Esophagus muscularis mucosa (tissue), 4 donors: ENCODE measurements around the gene YPEL1. TPM values are rescaled to one million over a fixed set of nuclear protein-coding genes. Genes with fewer than 3 reads are reported as not detected.

Experiments
- DNase-seq: peaks from one replicate; pipeline ENCODE4 v3.0.0-alpha.2; 2017; ENCODE audit errors: extremely low spot score
- H3K27ac ChIP-seq, 4 donors: fragments of 200-600 bp; sonication (generic); replicated peaks in 1 of 4; 1 replicate in 3 of 4; 2 replicates in 1 of 4; pipeline ENCODE4 v1.5.1; 2016 to 2019; ENCODE audit warnings: mild to moderate bottlenecking in 1 of 4
- H3K27me3 ChIP-seq, 4 donors: fragments of 200-600 bp; sonication (generic); one replicate each; pipeline versions ENCODE4 v1.5.1 to v1.6.0; 2016 to 2019
- H3K36me3 ChIP-seq, 4 donors: fragments of 200-600 bp; sonication (generic); one replicate each; pipeline ENCODE4 v1.5.1; 2016 to 2019
- H3K4me1 ChIP-seq, 4 donors: fragments of 200-600 bp; sonication (generic); one replicate each; pipeline ENCODE4 v1.5.1; 2016 to 2019
- H3K4me3 ChIP-seq, 4 donors: fragments of 200-600 bp; sonication (generic); 1 replicate in 2 of 4; 2 replicates in 2 of 4; pipeline ENCODE4 v1.5.1; 2016 to 2019; ENCODE audit warnings: mild to moderate bottlenecking in 4 of 4, moderate library complexity in 1 of 4
- H3K9me3 ChIP-seq, 4 donors: fragments of 200-600 bp; sonication (generic); 1 replicate in 3 of 4; 2 replicates in 1 of 4; pipeline ENCODE4 v1.5.1; 2016 to 2019
- CTCF ChIP-seq, 3 experiments: fragments of 200-600 bp in 2 of 3; fragments of 450-650 bp in 1 of 3; sonication (generic) in 2 of 3; IDR thresholded peaks; one replicate each; pipeline ENCODE4 v1.5.1; 2017 to 2019; ENCODE audit warnings: antibody characterized with exemption in 3 of 3, mild to moderate bottlenecking in 2 of 3, moderate library complexity in 1 of 3
- EP300 ChIP-seq: sonication (generic); formaldehyde crosslinking; IDR thresholded peaks from one replicate; pipeline ENCODE4 v1.6.1; 2017; ENCODE audit warnings: antibody characterized with exemption
- POLR2A ChIP-seq: fragments of 450-650 bp; IDR thresholded peaks from one replicate; pipeline ENCODE4 v1.6.1; 2017; ENCODE audit warnings: antibody characterized with exemption, moderate library complexity, mild to moderate bottlenecking, low read depth
- POLR2AphosphoS5 ChIP-seq, 2 donors: sonication (generic); formaldehyde crosslinking; IDR thresholded peaks; one replicate each; pipeline ENCODE4 v1.6.1; 2017; ENCODE audit warnings: antibody characterized with exemption in 2 of 2
- WGBS: methylation state at CpG from one replicate; pipeline ENCODE4 v1.1.5; 2018; 5-methylcytosine and 5-hydroxymethylcytosine counted together
- intact Hi-C: fragments of 100-400 bp; cut with DNase I; formaldehyde crosslinking; loops from one replicate; pipeline ENCODE4 v1.15.1; 2023
- total RNA-seq, 4 donors: library from RNA; depleted of rRNA; stranded (reverse); fragments of >200 nt; gene quantifications; one replicate each; pipeline versions ENCODE4 v1.1.0 to v1.2.1, GENCODE V29; 2016

Gene YPEL1
- total RNA-seq, 4 donors from 2014 or later = 12.0 to 30.7 (median 16.5) TPM

GRCh38 chr22:21768435-21768834, 32.8 kb upstream of the YPEL1 start:
- TF ChIP-seq CTCF (IDR thresholded peaks at IDR 0.05) (no peak), EP300 (no peak), POLR2A (no peak)
- no peaks in the 10 kb centered on the region for H3K9me3 ChIP-seq
- intact Hi-C loops = no loop called here
- H3K4me1 ChIP-seq = peaks cover 0 to 5% (median 3%) of the 10 kb centered on the region in 4 donors
- no peak overlapping the region for H3K27ac ChIP-seq
- H3K4me3 ChIP-seq = no peak overlapping the region
- no peaks in the 10 kb centered on the region for H3K27me3 ChIP-seq
- no peak for DNase-seq
- WGBS = 100% methylated on average over 1 of the region's 1 CpG
- peaks cover 66 to 96% (median 94%) of the 10 kb centered on the region in 4 donors for H3K36me3 ChIP-seq

- H3K27ac ChIP-seq = no peak overlapping the region
- 85% methylated on average over 11 of the region's 15 CpGs for WGBS
- H3K4me1 ChIP-seq = peaks cover 5 to 21% (median 16%) of the 10 kb centered on the region in 4 donors
- no peak overlapping the region for H3K4me3 ChIP-seq
- no peaks in the 10 kb centered on the region for H3K27me3 ChIP-seq
- DNase-seq = no peak
- peaks cover 57 to 100% (median 98%) of the 10 kb centered on the region in 4 donors for H3K36me3 ChIP-seq
- TF ChIP-seq CTCF (IDR thresholded peaks at IDR 0.05) (no peak), POLR2AphosphoS5 (IDR thresholded peaks at IDR 0.05) (no peak), POLR2A (no peak), EP300 (no peak)
- no peaks in the 10 kb centered on the region for H3K9me3 ChIP-seq
- intact Hi-C loops = no loop called here
Observed at GRCh38 chr22:21766691-21767462, 31.3 kb upstream of the YPEL1 start.

GRCh38 chr22:21765909-21766529, 30.4 kb upstream of the YPEL1 start:
- DNase-seq = no peak
- TF ChIP-seq POLR2AphosphoS5 (IDR thresholded peaks at IDR 0.05) (no peak), EP300 (no peak), CTCF (IDR thresholded peaks at IDR 0.05) (no peak), POLR2A (no peak)
- WGBS = 95% methylated on average over 11 of the region's 11 CpGs
- no peak overlapping the region for H3K4me3 ChIP-seq
- H3K9me3 ChIP-seq = no peaks in the 10 kb centered on the region
- H3K36me3 ChIP-seq = peaks cover 48 to 100% (median 95%) of the 10 kb centered on the region in 4 donors
- H3K27me3 ChIP-seq = no peaks in the 10 kb centered on the region
- H3K27ac ChIP-seq = no peak overlapping the region
- H3K4me1 ChIP-seq = peaks cover 5 to 27% (median 19%) of the 10 kb centered on the region in 4 donors
- intact Hi-C loops = no loop called here

GRCh38 chr22:21764038-21764804, 28.6 kb upstream of the YPEL1 start:
- peaks cover 5 to 28% (median 19%) of the 10 kb centered on the region in 4 donors for H3K4me1 ChIP-seq
- H3K27me3 ChIP-seq = no peaks in the 10 kb centered on the region
- no peak for DNase-seq
- H3K4me3 ChIP-seq = no peak overlapping the region
- no peak overlapping the region for H3K27ac ChIP-seq
- no peaks in the 10 kb centered on the region for H3K9me3 ChIP-seq
- H3K36me3 ChIP-seq = peaks cover 36 to 97% (median 81%) of the 10 kb centered on the region in 4 donors
- WGBS = 87% methylated on average over 9 of the region's 9 CpGs
- intact Hi-C loops = no loop called here
- TF ChIP-seq POLR2AphosphoS5 (IDR thresholded peaks at IDR 0.05) (no peak), CTCF (IDR thresholded peaks at IDR 0.05) (no peak), POLR2A (no peak), EP300 (no peak)
